ENCODE measurements around the gene CLDN14. TPM values are rescaled to one million over a fixed set of nuclear protein-coding genes. Genes with fewer than 3 reads are reported as not detected.

The CLDN14 gene
- total and polyA plus RNA-seq, 2 experiments from 2014 or later, result not detected

GRCh38 chr21:36422279-36423098 lies 57.4 kb downstream of the CLDN14 start (continued):
- TF ChIP-seq NANOG (IDR thresholded peaks at IDR 0.05; ENCODE audit: borderline replicate concordance), result no peak
- TF ChIP-seq CREB1 (CRISPR knock-in tag; IDR thresholded peaks at IDR 0.05; ENCODE audit: low read depth), result no peak
- TF ChIP-seq ETS1 (IDR thresholded peaks at IDR 0.05), result no peak

GRCh38 chr21:36420571-36421339 lies 59.2 kb downstream of the CLDN14 start:
- H3K36me3 ChIP-seq (ENCODE audit: insufficient read depth), result no peaks in the 10 kb centered on the region; the same call in 1 of the 2 replicates
- no peak overlapping the region for H3K27ac Mint-ChIP-seq
- H3F3A ChIP-seq (replicated peaks; ENCODE audit: low read depth), result no peaks in the 10 kb centered on the region; the same call in 1 of the 2 replicates
- ATAC-seq, result no peak
- no peaks in the 10 kb centered on the region; the same call in 2 of the 3 replicates for H3K9me3 Mint-ChIP-seq
- 0 out of 2 replicates have a peak, but pooled peaks cover 4% of the 10 kb centered on the region for H4K20me1 ChIP-seq (replicated peaks; ENCODE audit: insufficient read depth)
- DNase-seq (ENCODE audit: low spot score), result no peak
- no peaks in the 10 kb centered on the region for H3K9me2 ChIP-seq (ENCODE audit: insufficient read depth)
- H3K4me3 Mint-ChIP-seq, result no peak overlapping the region
- H3K79me2 ChIP-seq (replicated peaks; ENCODE audit: insufficient read depth), result no peaks in the 10 kb centered on the region
- H3K4me2 ChIP-seq, result no peak overlapping the region
- H3K36me3 Mint-ChIP-seq (ENCODE audit: low read depth), result peaks cover 17% of the 10 kb centered on the region
- no peaks in the 10 kb centered on the region for H3K27me3 ChIP-seq (ENCODE audit: insufficient read depth)
- no peak overlapping the region for H3K27ac ChIP-seq (ENCODE audit: low read depth)
- no peaks in the 10 kb centered on the region for H3K4me1 ChIP-seq (ENCODE audit: insufficient read depth)
- H3K4me3 ChIP-seq, result no peak overlapping the region
- H3K27me3 Mint-ChIP-seq (ENCODE audit: insufficient read depth, low read depth, poor library complexity), result peaks cover 12% of the 10 kb centered on the region
- H3K4me1 Mint-ChIP-seq, result peaks cover 17% of the 10 kb centered on the region
- no peak for TF ChIP-seq ZNF114 (CRISPR knock-in tag; IDR thresholded peaks at IDR 0.05)
- TF ChIP-seq POLR2AphosphoS5 (IDR thresholded peaks at IDR 0.05; ENCODE audit: low read depth), result no peak
- H2AFZ ChIP-seq, result no peak overlapping the region

- DNase-seq (ENCODE audit: low spot score), result peak; percentile 91
- Mint-ChIP-seq H3K4me3 (no peak overlapping the region), H3K4me1 (peaks cover 22% of the 10 kb centered on the region), H3K27me3 (ENCODE audit: insufficient read depth, low read depth, poor library complexity) (peaks cover 9% of the 10 kb centered on the region), H3K9me3 (no peaks in the 10 kb centered on the region; the same call in 2 of the 3 replicates), H3K27ac (no peak overlapping the region), H3K36me3 (ENCODE audit: low read depth) (peaks cover 24% of the 10 kb centered on the region)
- Histone ChIP-seq H3K4me2 (no peak overlapping the region), H3K4me1 (ENCODE audit: insufficient read depth) (no peaks in the 10 kb centered on the region), H3K27ac (ENCODE audit: low read depth) (no peak overlapping the region), H3K27me3 (ENCODE audit: insufficient read depth) (no peaks in the 10 kb centered on the region), H3F3A (replicated peaks; ENCODE audit: low read depth) (no peaks in the 10 kb centered on the region; the same call in 1 of the 2 replicates), H3K9me2 (ENCODE audit: insufficient read depth) (no peaks in the 10 kb centered on the region), H2AFZ (no peak overlapping the region), H3K79me2 (replicated peaks; ENCODE audit: insufficient read depth) (no peaks in the 10 kb centered on the region), H3K4me3 (no peak overlapping the region), H4K20me1 (replicated peaks; ENCODE audit: insufficient read depth) (0 out of 2 replicates have a peak, but pooled peaks cover 4% of the 10 kb centered on the region), H3K36me3 (ENCODE audit: insufficient read depth) (no peaks in the 10 kb centered on the region; the same call in 1 of the 2 replicates)
- peak; percentile 72 for ATAC-seq
- TF ChIP-seq POLR2AphosphoS5 (IDR thresholded peaks at IDR 0.05; ENCODE audit: low read depth), result no peak
- TF ChIP-seq CTCF (conservative IDR thresholded peaks at IDR 0.05; ENCODE audit: low read depth in 2 of 2), result peak; percentile 77 to 88
These were observed 59.9 kb downstream of the CLDN14 start for GRCh38 chr21:36419996-36420395.
